H1 (cell line): Measurements from ENCODE around the gene DLG5. TPM values are rescaled to one million over a fixed set of nuclear protein-coding genes. Genes with fewer than 3 reads are reported as not detected.

Experiments
- CTCF ChIA-PET: fragments of 300-600 bp; sonication (Branson Sonifier 250); formaldehyde crosslinking; loops from one replicate; lab custom pipeline; 2021; ENCODE audit not compliant: partially characterized antibody; lab: Charles Lee
- POLR2A ChIA-PET: fragments of 300-600 bp; sonication (Branson Sonifier 250); formaldehyde crosslinking; loops from one replicate; lab custom pipeline; 2021; ENCODE audit warnings: inconsistent platforms; ENCODE audit not compliant: partially characterized antibody; lab: Charles Lee
- DNase-seq, 2 experiments: peaks; one replicate each; pipeline versions ENCODE4 v3.0.0 to v3.0.0-alpha.2; 2010 to 2022; ENCODE audit warnings: low spot score in 2 of 2, low read depth in 1 of 2, mixed read lengths in 1 of 2
- FAIRE-seq: peaks from 2 replicates; lab custom pipeline; 2011; peaks lifted over from hg19 to GRCh38; lab: Jason Lieb, UNC
- H2AFZ ChIP-seq: 2 replicates; pipeline ENCODE4 v1.8.1; 2012; ENCODE audit warnings: low read length, inconsistent platforms
- H2AK5ac ChIP-seq: 2 replicates; pipeline ENCODE4 v1.6.1; 2013; ENCODE audit warnings: low read depth, low read length
- H2BK120ac ChIP-seq: replicated peaks from 2 replicates; pipeline ENCODE3; 2013; ENCODE audit warnings: low read depth, low read length, inconsistent platforms
- H2BK12ac ChIP-seq: 2 replicates; pipeline ENCODE4 v1.6.1; 2013; ENCODE audit warnings: low read depth, low read length
- H2BK15ac ChIP-seq: 2 replicates; pipeline ENCODE4 v1.6.1; 2013; ENCODE audit warnings: low read length
- H2BK20ac ChIP-seq: 2 replicates; pipeline ENCODE4 v1.6.1; 2013; ENCODE audit warnings: low read length
- H2BK5ac ChIP-seq: 2 replicates; pipeline ENCODE4 v1.6.1; 2013; ENCODE audit warnings: low read depth, low read length
- H3K14ac ChIP-seq: 2 replicates; pipeline ENCODE4 v1.6.1; 2013; ENCODE audit warnings: inconsistent platforms; ENCODE audit not compliant: insufficient read length
- H3K18ac ChIP-seq: 2 replicates; pipeline ENCODE4 v1.6.1; 2013; ENCODE audit warnings: low read length; ENCODE audit errors: extremely low read depth
- H3K23ac ChIP-seq: 2 replicates; pipeline ENCODE4 v1.6.1; 2013; ENCODE audit warnings: inconsistent platforms; ENCODE audit not compliant: insufficient read length
- H3K23me2 ChIP-seq: 2 replicates; pipeline ENCODE4 v1.6.1; 2013; ENCODE audit warnings: low read depth, low read length
- H3K27ac ChIP-seq: 2 replicates; pipeline ENCODE4 v1.6.1; 2011; ENCODE audit warnings: low read depth, low read length, inconsistent platforms
- H3K27me3 ChIP-seq, 4 experiments: replicated peaks in 1 of 4; 1 replicate in 1 of 4; 2 replicates in 3 of 4; pipeline versions ENCODE4 v1.6.1 to v1.8.1; 2011 to 2013; ENCODE audit warnings: low read length in 3 of 4, mild to moderate bottlenecking in 3 of 4, inconsistent platforms in 2 of 4, mixed read lengths in 2 of 4, moderate library complexity in 1 of 4; ENCODE audit not compliant: control insufficient read depth in 3 of 4, insufficient read depth in 3 of 4; ENCODE audit errors: extremely low read depth in 1 of 4
- H3K36me3 ChIP-seq, 4 experiments: 2 replicates each; pipeline versions ENCODE4 v1.6.1 to v1.8.1; 2011 to 2013; ENCODE audit warnings: mild to moderate bottlenecking in 4 of 4, low read length in 3 of 4, moderate library complexity in 2 of 4, control low read depth in 1 of 4, inconsistent platforms in 1 of 4; ENCODE audit not compliant: insufficient read depth in 4 of 4, control insufficient read depth in 2 of 4
- H3K4ac ChIP-seq: replicated peaks from 2 replicates; pipeline ENCODE3; 2013; ENCODE audit warnings: low read length, low read depth, mixed read lengths, inconsistent platforms; ENCODE audit not compliant: insufficient read length
- H3K4me1 ChIP-seq, 4 experiments: replicated peaks in 1 of 4; 1 replicate in 1 of 4; 2 replicates in 3 of 4; pipeline versions ENCODE4 v1.6.1 to v1.8.1; 2011 to 2013; ENCODE audit warnings: low read length in 3 of 4, inconsistent platforms in 2 of 4, mixed read lengths in 1 of 4; ENCODE audit not compliant: insufficient read depth in 4 of 4, control insufficient read depth in 3 of 4
- H3K4me2 ChIP-seq, 2 experiments: 2 replicates each; pipeline versions ENCODE4 v1.6.1 to v1.8.1; 2011 to 2013; ENCODE audit warnings: low read depth in 2 of 2, low read length in 2 of 2, control low read depth in 1 of 2, inconsistent platforms in 1 of 2, mild to moderate bottlenecking in 1 of 2; ENCODE audit not compliant: insufficient read depth in 1 of 2
- H3K4me3 ChIP-seq, 4 experiments: fragments of 200-600, 300-600 bp in 1 of 4; sonication (generic), shearing (Covaris generic), sonication (Bioruptor Twin) in 1 of 4; 2 replicates each; pipeline versions ENCODE4 v1.5.1 to v1.8.1; 2011 to 2016; ENCODE audit warnings: low read length in 4 of 4, low read depth in 3 of 4, control low read depth in 2 of 4, inconsistent platforms in 2 of 4, mild to moderate bottlenecking in 2 of 4, mixed read lengths in 1 of 4, moderate library complexity in 1 of 4; ENCODE audit not compliant: insufficient read depth in 2 of 4; ENCODE audit errors: extremely low read depth in 1 of 4
- H3K56ac ChIP-seq: replicated peaks from 2 replicates; pipeline ENCODE3; 2013; ENCODE audit warnings: low read depth, mild to moderate bottlenecking, mixed read lengths, low read length, inconsistent platforms; ENCODE audit not compliant: insufficient read length
- H3K79me1 ChIP-seq: 2 replicates; pipeline ENCODE4 v1.6.1; 2013; ENCODE audit warnings: low read depth, low read length, control low read depth
- H3K79me2 ChIP-seq, 2 experiments: 2 replicates each; pipeline versions ENCODE4 v1.6.1 to v1.8.1; 2012 to 2013; ENCODE audit warnings: low read length in 2 of 2, mild to moderate bottlenecking in 2 of 2, inconsistent platforms in 1 of 2; ENCODE audit not compliant: insufficient read depth in 2 of 2, control insufficient read depth in 1 of 2
- H3K9ac ChIP-seq, 4 experiments: replicated peaks in 1 of 4; 1 replicate in 1 of 4; 2 replicates in 3 of 4; pipeline versions ENCODE4 v1.6.1 to v1.8.1; 2011 to 2013; ENCODE audit warnings: low read depth in 3 of 4, low read length in 3 of 4, control low read depth in 2 of 4, mild to moderate bottlenecking in 2 of 4, moderate library complexity in 2 of 4, inconsistent platforms in 1 of 4; ENCODE audit errors: extremely low read depth in 1 of 4
- H3K9me3 ChIP-seq, 2 experiments: 2 replicates each; pipeline versions ENCODE4 v1.6.1 to v1.8.1; 2012 to 2013; ENCODE audit warnings: mild to moderate bottlenecking in 2 of 2, moderate library complexity in 2 of 2, control low read depth in 1 of 2, inconsistent platforms in 1 of 2, low read depth in 1 of 2, low read length in 1 of 2, mixed read lengths in 1 of 2; ENCODE audit not compliant: insufficient read depth in 2 of 2
- H4K20me1 ChIP-seq, 2 experiments: replicated peaks in 1 of 2; 2 replicates each; pipeline versions ENCODE3 to v1.8.1; 2011 to 2013; ENCODE audit warnings: inconsistent platforms in 2 of 2, low read length in 2 of 2, mild to moderate bottlenecking in 1 of 2; ENCODE audit not compliant: insufficient read depth in 2 of 2, control insufficient read depth in 1 of 2
- H4K5ac ChIP-seq: 2 replicates; pipeline ENCODE4 v1.6.1; 2013; ENCODE audit warnings: low read length, low read depth, mixed read lengths, inconsistent platforms; ENCODE audit not compliant: insufficient read length
- H4K8ac ChIP-seq: 2 replicates; pipeline ENCODE4 v1.8.0; 2013; ENCODE audit warnings: mild to moderate bottlenecking, moderate library complexity, low read length, inconsistent platforms; ENCODE audit not compliant: insufficient read depth; ENCODE audit errors: extremely low read depth
- H4K91ac ChIP-seq: replicated peaks from 2 replicates; pipeline ENCODE3; 2013; ENCODE audit warnings: low read length, mixed read lengths, inconsistent platforms; ENCODE audit not compliant: insufficient read length
- ATF3 ChIP-seq: IDR thresholded peaks from 2 replicates; pipeline ENCODE4 v1.6.1; 2011; ENCODE audit warnings: low read depth, mild to moderate bottlenecking, low read length; ENCODE audit not compliant: insufficient read depth
- CTCF ChIP-seq, 3 experiments: IDR thresholded peaks; 1 replicate in 2 of 3; 2 replicates in 1 of 3; pipeline versions ENCODE4 v1.5.1 to v1.6.1; 2011; ENCODE audit warnings: low read length in 3 of 3, mild to moderate bottlenecking in 3 of 3, inconsistent platforms in 2 of 3, low read depth in 1 of 3, moderate library complexity in 1 of 3; ENCODE audit not compliant: insufficient read depth in 1 of 3; ENCODE audit errors: control extremely low read depth in 1 of 3
- GABPA ChIP-seq: IDR thresholded peaks from 2 replicates; pipeline ENCODE4 v1.6.1; 2011; ENCODE audit warnings: mild to moderate bottlenecking, low read length, moderate library complexity, borderline replicate concordance; ENCODE audit not compliant: insufficient read depth
- HDAC2 ChIP-seq, 2 experiments: fragments of 300-600 bp in 1 of 2; sonication (generic) in 1 of 2; IDR thresholded peaks; 2 replicates each; pipeline ENCODE4 v1.6.1; 2011 to 2012; ENCODE audit warnings: low read depth in 2 of 2, low read length in 2 of 2, mild to moderate bottlenecking in 2 of 2, moderate library complexity in 2 of 2, borderline replicate concordance in 1 of 2, inconsistent platforms in 1 of 2
- HDAC6 ChIP-seq: IDR thresholded peaks from one replicate; pipeline ENCODE4 v1.7.1; 2012; ENCODE audit warnings: low read depth, mild to moderate bottlenecking, inconsistent platforms, low read length, moderate library complexity
- SP4 ChIP-seq: IDR thresholded peaks from 2 replicates; pipeline ENCODE4 v1.6.1; 2012; ENCODE audit warnings: low read length, inconsistent platforms
- SUZ12 ChIP-seq: fragments of 200-600 bp; sonication (generic); IDR thresholded peaks from 2 replicates; pipeline ENCODE4 v1.6.1; 2012; ENCODE audit warnings: mild to moderate bottlenecking, inconsistent platforms, low read length, moderate library complexity, mixed read lengths
- TAF7 ChIP-seq: optimal IDR thresholded peaks from 2 replicates; pipeline ENCODE3; 2011; ENCODE audit warnings: low read depth, mild to moderate bottlenecking, inconsistent platforms, low read length, moderate library complexity, borderline replicate concordance
- USF2 ChIP-seq: IDR thresholded peaks from 2 replicates; pipeline ENCODE4 v1.6.1; 2011; ENCODE audit warnings: low read length, improper control_type of control experiment
- WGBS, 2 experiments: shearing (Covaris generic) in 1 of 2; methylation state at CpG; one replicate each; pipeline versions ENCODE4 v1.1.6 to v1.1.7; 2013 to 2015; ENCODE audit warnings: low lambda C conversion rate in 2 of 2, mixed read lengths in 2 of 2, inconsistent platforms in 1 of 2, low coverage in 1 of 2, missing lambda C conversion rate in 1 of 2; ENCODE audit not compliant: insufficient replicate concordance in 2 of 2, insufficient coverage in 1 of 2, insufficient read length in 1 of 2; ENCODE audit errors: extremely low coverage in 1 of 2, missing lambda C conversion rate in 1 of 2; 5-methylcytosine and 5-hydroxymethylcytosine counted together
- polyA plus RNA-seq, 7 experiments: library from polyadenylated mRNA; depleted of rRNA in 3 of 7; stranded (reverse) in 5 of 7; unstranded in 2 of 7; fragments of >200 nt in 5 of 7; fragments of 200-250 nt in 2 of 7; gene quantifications; 1 replicate in 5 of 7; 2 replicates in 1 of 7; 4 replicates in 1 of 7; pipeline versions ENCODE4 v1.2.1 to v1.2.3, GENCODE V29; 2011 to 2013; ENCODE audit warnings: missing spikeins in 2 of 7, mixed read lengths in 2 of 7
- total RNA-seq: library from RNA; stranded (reverse); fragmentation: NEBNext Ultra II Directional; extraction: Animal tissue kit (Norgen Biotek cat#: 25700); gene quantifications from 2 replicates; pipeline ENCODE4 v1.2.1, GENCODE V29; 2021

Gene DLG5
- total and polyA plus RNA-seq, 2 of the 8 experiments (the other 6 are each of a cell fraction or from before 2014, with no cell fraction given), result 15.6 to 71.4 TPM

- H4K91ac ChIP-seq, result no peak overlapping the region
- H2BK12ac ChIP-seq, result peak overlapping the region; percentile 55; the same call in 1 of the 2 replicates
- 79% methylated on average over 3 of the region's 3 CpGs; no CpG with 5 or more reads in 1 of the 2 experiments for WGBS, 2 experiments
- H3K27ac ChIP-seq, result no peak overlapping the region
- no peak overlapping the region for H3K23ac ChIP-seq
- no peak overlapping the region for H2BK20ac ChIP-seq
- H3K27me3 ChIP-seq, result no peaks in the 10 kb centered on the region
- H3K4me2 ChIP-seq, result no peak overlapping the region
- H2AK5ac ChIP-seq, result no peak overlapping the region
- no peak overlapping the region for H3K4ac ChIP-seq
- no peaks in the 10 kb centered on the region for H3K9me3 ChIP-seq
- no peaks in the 10 kb centered on the region for H4K20me1 ChIP-seq
- ChIA-PET CTCF (interaction anchor here (0.7 to 1.0 kb wide), 2 partner anchors 14 to 37 kb away, joined by 3 read pairs; no protein-coding TSS in a partner anchor), POLR2A (no interaction called here)
- H3K18ac ChIP-seq, result no peak overlapping the region
- no peaks in the 10 kb centered on the region for H3K79me2 ChIP-seq
- H3K4me3 ChIP-seq, result no peak overlapping the region
- H3K9ac ChIP-seq, result no peak overlapping the region
- H2AFZ ChIP-seq, result no peak overlapping the region
- no peaks in the 10 kb centered on the region; the same call in 1 of the 2 replicates for H3K79me1 ChIP-seq
- no peaks in the 10 kb centered on the region for H3K23me2 ChIP-seq
- H2BK5ac ChIP-seq, result peak overlapping the region; percentile 73; the same call in 1 of the 2 replicates
- H3K56ac ChIP-seq, result no peak overlapping the region
- no peak overlapping the region for H2BK15ac ChIP-seq
- FAIRE-seq (no peak), DNase-seq (no peak)
- no peak overlapping the region for H2BK120ac ChIP-seq
- peaks cover 10 to 53% (median 28%) of the 10 kb centered on the region in 4 experiments; a peak in 7 of 8 replicates for H3K36me3 ChIP-seq
- H4K8ac ChIP-seq, result no peak overlapping the region
- H3K14ac ChIP-seq, result no peak overlapping the region
- H3K4me1 ChIP-seq, result peaks cover 4 to 14% (median 8%) of the 10 kb centered on the region in 4 experiments; a peak in 5 of 7 replicates
- no peak overlapping the region for H4K5ac ChIP-seq
- TF ChIP-seq CTCF (IDR thresholded peaks at IDR 0.05; ENCODE audit: control extremely low read depth in 1 of 3, insufficient read depth in 1 of 3, low read depth in 1 of 3, low read length in 3 of 3) (no peak), GABPA (no peak), ATF3 (no peak), HDAC6 (no peak), SUZ12 (no peak), USF2 (no peak), TAF7 (no peak), HDAC2 (IDR thresholded peaks at IDR 0.05; ENCODE audit: borderline replicate concordance in 1 of 2, low read depth in 2 of 2, low read length in 2 of 2) (no peak), SP4 (no peak)
Observed at GRCh38 chr10:77804371-77804770, 122.2 kb downstream of the DLG5 start.
